GM23338 (cell line): ENCODE measurements around the gene DAPK1.

Source experiments
- POLR2AphosphoS5 ChIP-seq: IDR thresholded peaks from 2 replicates; pipeline ENCODE4 v1.6.1; 2016; ENCODE audit warnings: antibody characterized with exemption, low read depth
- REST ChIP-seq: IDR thresholded peaks from one replicate; pipeline ENCODE4 v1.6.1; 2018; ENCODE audit warnings: antibody characterized with exemption; ENCODE audit not compliant: unreplicated experiment
- STAT1 ChIP-seq: IDR thresholded peaks from one replicate; pipeline ENCODE4 v1.6.1; 2016; ENCODE audit warnings: antibody characterized with exemption; ENCODE audit not compliant: unreplicated experiment
- ZNF114 ChIP-seq: fragments of 250-450 bp; sonication (Bioruptor Pico); IDR thresholded peaks from 2 replicates; pipeline ENCODE4 v1.5.0; 2020; ENCODE audit warnings: mild to moderate bottlenecking, moderate library complexity
- TF ChIP-seq, protein P1 (sequence below), 2 experiments: fragments of 200-600 bp in 1 of 2; sonication (generic) in 1 of 2; conservative IDR thresholded peaks; 2 replicates each; pipeline versions ENCODE4 v1.5.1 to v1.6.1; 2016 to 2017; ENCODE audit warnings: antibody characterized with exemption in 2 of 2, low read depth in 2 of 2, mild to moderate bottlenecking in 2 of 2, moderate library complexity in 1 of 2

- no peak for TF ChIP-seq POLR2AphosphoS5
- TF ChIP-seq, protein P1, sequence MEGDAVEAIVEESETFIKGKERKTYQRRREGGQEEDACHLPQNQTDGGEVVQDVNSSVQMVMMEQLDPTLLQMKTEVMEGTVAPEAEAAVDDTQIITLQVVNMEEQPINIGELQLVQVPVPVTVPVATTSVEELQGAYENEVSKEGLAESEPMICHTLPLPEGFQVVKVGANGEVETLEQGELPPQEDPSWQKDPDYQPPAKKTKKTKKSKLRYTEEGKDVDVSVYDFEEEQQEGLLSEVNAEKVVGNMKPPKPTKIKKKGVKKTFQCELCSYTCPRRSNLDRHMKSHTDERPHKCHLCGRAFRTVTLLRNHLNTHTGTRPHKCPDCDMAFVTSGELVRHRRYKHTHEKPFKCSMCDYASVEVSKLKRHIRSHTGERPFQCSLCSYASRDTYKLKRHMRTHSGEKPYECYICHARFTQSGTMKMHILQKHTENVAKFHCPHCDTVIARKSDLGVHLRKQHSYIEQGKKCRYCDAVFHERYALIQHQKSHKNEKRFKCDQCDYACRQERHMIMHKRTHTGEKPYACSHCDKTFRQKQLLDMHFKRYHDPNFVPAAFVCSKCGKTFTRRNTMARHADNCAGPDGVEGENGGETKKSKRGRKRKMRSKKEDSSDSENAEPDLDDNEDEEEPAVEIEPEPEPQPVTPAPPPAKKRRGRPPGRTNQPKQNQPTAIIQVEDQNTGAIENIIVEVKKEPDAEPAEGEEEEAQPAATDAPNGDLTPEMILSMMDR (conservative IDR thresholded peaks at IDR 0.05; ENCODE audit: low read depth in 2 of 2): no peak
- no peak for TF ChIP-seq ZNF114 (CRISPR knock-in tag)
- TF ChIP-seq REST: no peak
- no peak for TF ChIP-seq STAT1
These were observed 146.3 kb downstream of the DAPK1 start for GRCh38 chr9:87643778-87644570.
